MG63 (cell line): ENCODE data around the gene UBL3. TPM values are rescaled to one million over a fixed set of nuclear protein-coding genes. Genes with fewer than 3 reads are reported as not detected.

ENCODE experiments used
- DNase-seq: peaks from one replicate; pipeline ENCODE4 v3.0.0-alpha.2; 2020
- H3K27me3 ChIP-seq: fragments of 250-450 bp; sonication (Bioruptor Pico); 2 replicates; pipeline ENCODE4 v1.5.1; 2020; ENCODE audit warnings: mild to moderate bottlenecking, moderate library complexity
- H3K36me3 ChIP-seq: fragments of 250-450 bp; sonication (Bioruptor Pico); 2 replicates; pipeline ENCODE4 v1.5.1; 2020; ENCODE audit warnings: mild to moderate bottlenecking, moderate library complexity
- H3K4me3 ChIP-seq: fragments of 250-450 bp; sonication (Bioruptor Pico); 2 replicates; pipeline ENCODE4 v1.5.1; 2020; ENCODE audit warnings: mild to moderate bottlenecking, moderate library complexity
- H3K9me3 ChIP-seq: fragments of 250-450 bp; sonication (Bioruptor Pico); 2 replicates; pipeline ENCODE4 v1.5.1; 2020; ENCODE audit warnings: mild to moderate bottlenecking, moderate library complexity
- total RNA-seq: library from RNA; depleted of rRNA; stranded (reverse); fragments of >200 nt; shearing (Covaris generic); gene quantifications from 2 replicates; pipeline ENCODE4 v1.2.3, GENCODE V29; 2014; ENCODE audit warnings: low replicate concordance

Gene UBL3
- total RNA-seq, 1 experiment from 2014 or later, result 11.4 TPM

- Histone ChIP-seq H3K4me3 (no peak overlapping the region), H3K9me3 (no peaks in the 10 kb centered on the region)
These were observed 15.5 kb upstream of the UBL3 start for GRCh38 chr13:29865934-29866333.

GRCh38 chr13:29861694-29862110 lies 11.3 kb upstream of the UBL3 start:
- Histone ChIP-seq H3K4me3 (no peak overlapping the region), H3K9me3 (no peaks in the 10 kb centered on the region), H3K27me3 (no peaks in the 10 kb centered on the region), H3K36me3 (no peaks in the 10 kb centered on the region)
- DNase-seq, result peak; percentile 30

More at GRCh38 chr13:29865934-29866333, 15.5 kb upstream of the UBL3 start:
- H3K36me3 ChIP-seq, result no peaks in the 10 kb centered on the region
- DNase-seq, result no peak
- H3K27me3 ChIP-seq, result no peaks in the 10 kb centered on the region

DNA sequence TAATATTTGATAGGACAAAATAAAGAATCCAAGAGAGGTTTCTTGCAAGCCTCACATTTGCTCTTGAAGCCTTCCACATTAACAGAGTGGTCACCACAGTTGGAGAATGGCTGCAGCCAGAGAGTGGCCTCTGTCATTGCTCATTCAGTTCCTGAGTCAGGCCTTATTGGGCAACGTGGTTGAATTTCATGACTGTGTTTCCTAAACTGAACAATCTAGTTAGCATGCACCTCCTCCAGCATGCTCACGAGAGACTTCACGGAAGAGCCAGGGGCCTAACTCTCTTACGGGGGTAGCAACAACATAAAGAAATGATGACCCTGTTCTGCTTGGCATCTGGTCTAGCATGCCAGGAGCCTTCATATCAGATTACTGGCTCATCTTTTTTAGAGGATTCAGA lies 9.6 kb upstream of the UBL3 start:
- Histone ChIP-seq H3K27me3 (no peaks in the 10 kb centered on the region), H3K9me3 (no peaks in the 10 kb centered on the region), H3K36me3 (no peaks in the 10 kb centered on the region), H3K4me3 (no peak overlapping the region)
- no peak for DNase-seq

DNA sequence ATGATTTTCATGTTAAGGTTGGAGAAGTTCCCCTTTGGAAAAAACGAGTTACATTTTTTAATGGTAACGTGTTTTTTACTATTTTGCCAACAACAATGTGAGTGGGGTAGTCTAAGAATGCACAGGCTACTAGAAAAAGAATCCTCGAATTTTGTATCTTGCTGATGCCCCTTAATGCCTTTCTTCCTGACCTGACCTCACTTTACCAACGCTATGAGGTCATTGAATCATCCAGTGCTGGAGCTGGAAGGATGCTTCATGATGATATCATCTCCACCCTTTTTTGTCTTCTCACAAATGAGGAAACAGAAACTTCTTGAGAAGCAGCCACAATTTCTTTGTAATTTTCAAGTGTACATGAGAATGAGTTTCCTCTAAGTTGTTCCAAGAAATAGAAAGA lies 8.2 kb upstream of the UBL3 start:
- Histone ChIP-seq H3K36me3 (no peaks in the 10 kb centered on the region), H3K4me3 (no peak overlapping the region), H3K9me3 (no peaks in the 10 kb centered on the region), H3K27me3 (no peaks in the 10 kb centered on the region)
- DNase-seq, result no peak

GRCh38 chr13:29858231-29858630 lies 7.8 kb upstream of the UBL3 start:
- Histone ChIP-seq H3K4me3 (no peak overlapping the region), H3K27me3 (no peaks in the 10 kb centered on the region), H3K36me3 (no peaks in the 10 kb centered on the region), H3K9me3 (no peaks in the 10 kb centered on the region)
- no peak for DNase-seq

GRCh38 chr13:29857085-29857484 lies 6.7 kb upstream of the UBL3 start:
- DNase-seq, result no peak
- no peaks in the 10 kb centered on the region for H3K27me3 ChIP-seq
- no peaks in the 10 kb centered on the region for H3K36me3 ChIP-seq
- H3K4me3 ChIP-seq, result no peak overlapping the region
- no peaks in the 10 kb centered on the region for H3K9me3 ChIP-seq

GRCh38 chr13:29856426-29856825 lies 6.0 kb upstream of the UBL3 start:
- no peaks in the 10 kb centered on the region for H3K27me3 ChIP-seq
- no peaks in the 10 kb centered on the region for H3K9me3 ChIP-seq
- no peaks in the 10 kb centered on the region for H3K36me3 ChIP-seq
- no peak for DNase-seq
- H3K4me3 ChIP-seq, result no peak overlapping the region

GRCh38 chr13:29855784-29856183 lies 5.4 kb upstream of the UBL3 start:
- Histone ChIP-seq H3K4me3 (no peak overlapping the region), H3K9me3 (no peaks in the 10 kb centered on the region), H3K36me3 (no peaks in the 10 kb centered on the region), H3K27me3 (no peaks in the 10 kb centered on the region)
- DNase-seq, result no peak

GRCh38 chr13:29855009-29855408 lies 4.6 kb upstream of the UBL3 start:
- H3K36me3 ChIP-seq, result no peaks in the 10 kb centered on the region
- H3K9me3 ChIP-seq, result no peaks in the 10 kb centered on the region
- H3K27me3 ChIP-seq, result no peaks in the 10 kb centered on the region
- DNase-seq, result no peak
- no peak overlapping the region for H3K4me3 ChIP-seq

DNA sequence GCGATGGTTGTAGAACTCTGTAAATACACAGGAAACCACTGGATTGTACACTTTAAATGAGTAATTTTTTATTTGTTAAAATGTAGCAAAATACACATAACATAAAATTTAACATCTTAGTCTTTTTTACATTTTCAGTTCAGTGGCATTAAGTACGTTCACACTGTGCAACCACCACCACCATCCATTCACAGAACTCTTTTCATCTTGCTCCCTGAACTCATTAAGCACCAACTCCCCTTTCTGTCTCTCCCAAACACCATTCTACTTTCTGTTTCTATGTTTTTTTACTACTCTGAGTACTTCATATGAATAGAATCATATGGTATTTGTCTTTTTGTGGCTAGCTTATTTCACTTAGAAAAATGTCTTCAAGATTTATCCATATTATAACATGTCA lies 2.7 kb upstream of the UBL3 start:
- Histone ChIP-seq H3K36me3 (no peaks in the 10 kb centered on the region), H3K9me3 (no peaks in the 10 kb centered on the region), H3K4me3 (no peak overlapping the region), H3K27me3 (no peaks in the 10 kb centered on the region)
- DNase-seq, result no peak

- H3K36me3 ChIP-seq, result no peaks in the 10 kb centered on the region
- H3K27me3 ChIP-seq, result no peaks in the 10 kb centered on the region
- no peaks in the 10 kb centered on the region for H3K9me3 ChIP-seq
- no peak for DNase-seq
- H3K4me3 ChIP-seq, result no peak overlapping the region
These were observed 2.1 kb upstream of the UBL3 start for GRCh38 chr13:29852472-29853054.

- Histone ChIP-seq H3K4me3 (peak overlapping the region; percentile 77), H3K9me3 (no peaks in the 10 kb centered on the region), H3K27me3 (no peaks in the 10 kb centered on the region), H3K36me3 (no peaks in the 10 kb centered on the region)
- DNase-seq, result peak; percentile 60
These were observed 645 bp downstream of the UBL3 start for GRCh38 chr13:29849731-29850212.

- Histone ChIP-seq H3K27me3 (no peaks in the 10 kb centered on the region), H3K4me3 (peak overlapping the region; percentile 77), H3K36me3 (no peaks in the 10 kb centered on the region), H3K9me3 (no peaks in the 10 kb centered on the region)
- no peak for DNase-seq
These were observed 1.3 kb downstream of the UBL3 start for GRCh38 chr13:29849071-29849631.

- H3K36me3 ChIP-seq, result no peaks in the 10 kb centered on the region
- DNase-seq, result peak; percentile 4
- no peaks in the 10 kb centered on the region for H3K9me3 ChIP-seq
- H3K27me3 ChIP-seq, result no peaks in the 10 kb centered on the region
- peak overlapping the region; percentile 77 for H3K4me3 ChIP-seq
These were observed 2.9 kb downstream of the UBL3 start for GRCh38 chr13:29847501-29847983.

GRCh38 chr13:29846475-29847256 lies 3.8 kb downstream of the UBL3 start:
- Histone ChIP-seq H3K9me3 (no peaks in the 10 kb centered on the region), H3K36me3 (no peaks in the 10 kb centered on the region), H3K4me3 (peak overlapping the region; percentile 77), H3K27me3 (no peaks in the 10 kb centered on the region)
- DNase-seq, result no peak

DNA sequence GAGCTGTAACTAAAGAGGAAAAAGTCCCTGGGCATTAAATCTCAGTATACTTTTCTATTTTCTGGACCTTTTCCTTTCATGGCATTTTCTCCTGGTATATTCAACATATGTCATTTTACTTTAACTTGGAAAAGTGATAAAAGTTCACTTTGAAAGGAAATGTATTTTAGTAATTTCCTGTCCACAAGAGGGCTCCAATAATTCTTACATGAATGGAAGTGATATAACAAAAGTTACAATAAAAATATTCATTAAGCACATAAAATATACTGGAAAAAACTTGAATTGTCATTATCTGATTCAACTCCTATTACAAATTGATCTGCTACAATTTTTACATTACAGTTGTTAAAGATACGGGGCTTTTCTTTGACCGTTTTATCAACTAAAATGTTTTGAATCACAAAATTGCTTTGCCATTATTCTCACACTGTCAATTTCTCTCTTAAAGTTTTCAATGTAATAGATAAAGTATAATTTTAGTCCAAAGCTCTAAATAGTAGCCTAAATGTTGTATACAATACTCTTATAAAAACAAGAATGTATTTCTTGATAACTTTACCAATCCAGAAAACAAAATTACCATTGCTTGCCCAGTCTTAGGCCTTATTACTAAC lies 4.9 kb downstream of the UBL3 start:
- Histone ChIP-seq H3K36me3 (no peaks in the 10 kb centered on the region), H3K9me3 (no peaks in the 10 kb centered on the region), H3K4me3 (no peak overlapping the region), H3K27me3 (no peaks in the 10 kb centered on the region)
- DNase-seq, result no peak

DNA sequence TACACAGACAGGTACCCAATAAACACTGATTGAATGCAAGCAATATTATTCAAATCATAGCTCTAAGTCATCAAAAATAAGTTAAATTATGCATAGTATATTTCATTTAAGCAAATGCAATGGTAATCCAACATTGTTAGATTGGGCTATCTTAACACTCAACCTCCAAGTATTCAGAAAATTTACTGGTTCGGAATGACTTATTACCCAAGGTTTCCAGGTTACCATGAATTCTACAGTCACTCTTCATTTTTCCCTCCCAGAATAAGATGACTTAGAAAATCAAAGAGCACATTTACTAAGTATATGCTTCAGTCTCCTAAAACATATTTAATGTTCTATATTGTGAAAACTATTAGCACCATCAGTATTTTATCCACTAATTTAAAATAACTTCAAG lies 6.0 kb downstream of the UBL3 start:
- no peaks in the 10 kb centered on the region for H3K27me3 ChIP-seq
- no peak for DNase-seq
- H3K36me3 ChIP-seq, result no peaks in the 10 kb centered on the region
- H3K9me3 ChIP-seq, result no peaks in the 10 kb centered on the region
- H3K4me3 ChIP-seq, result no peak overlapping the region
